ENCODE measurements around the gene PCLO.
A peak's percentile ranks its signal among the peaks of the same experiment; 100 is the strongest.

The PCLO gene, protein sequence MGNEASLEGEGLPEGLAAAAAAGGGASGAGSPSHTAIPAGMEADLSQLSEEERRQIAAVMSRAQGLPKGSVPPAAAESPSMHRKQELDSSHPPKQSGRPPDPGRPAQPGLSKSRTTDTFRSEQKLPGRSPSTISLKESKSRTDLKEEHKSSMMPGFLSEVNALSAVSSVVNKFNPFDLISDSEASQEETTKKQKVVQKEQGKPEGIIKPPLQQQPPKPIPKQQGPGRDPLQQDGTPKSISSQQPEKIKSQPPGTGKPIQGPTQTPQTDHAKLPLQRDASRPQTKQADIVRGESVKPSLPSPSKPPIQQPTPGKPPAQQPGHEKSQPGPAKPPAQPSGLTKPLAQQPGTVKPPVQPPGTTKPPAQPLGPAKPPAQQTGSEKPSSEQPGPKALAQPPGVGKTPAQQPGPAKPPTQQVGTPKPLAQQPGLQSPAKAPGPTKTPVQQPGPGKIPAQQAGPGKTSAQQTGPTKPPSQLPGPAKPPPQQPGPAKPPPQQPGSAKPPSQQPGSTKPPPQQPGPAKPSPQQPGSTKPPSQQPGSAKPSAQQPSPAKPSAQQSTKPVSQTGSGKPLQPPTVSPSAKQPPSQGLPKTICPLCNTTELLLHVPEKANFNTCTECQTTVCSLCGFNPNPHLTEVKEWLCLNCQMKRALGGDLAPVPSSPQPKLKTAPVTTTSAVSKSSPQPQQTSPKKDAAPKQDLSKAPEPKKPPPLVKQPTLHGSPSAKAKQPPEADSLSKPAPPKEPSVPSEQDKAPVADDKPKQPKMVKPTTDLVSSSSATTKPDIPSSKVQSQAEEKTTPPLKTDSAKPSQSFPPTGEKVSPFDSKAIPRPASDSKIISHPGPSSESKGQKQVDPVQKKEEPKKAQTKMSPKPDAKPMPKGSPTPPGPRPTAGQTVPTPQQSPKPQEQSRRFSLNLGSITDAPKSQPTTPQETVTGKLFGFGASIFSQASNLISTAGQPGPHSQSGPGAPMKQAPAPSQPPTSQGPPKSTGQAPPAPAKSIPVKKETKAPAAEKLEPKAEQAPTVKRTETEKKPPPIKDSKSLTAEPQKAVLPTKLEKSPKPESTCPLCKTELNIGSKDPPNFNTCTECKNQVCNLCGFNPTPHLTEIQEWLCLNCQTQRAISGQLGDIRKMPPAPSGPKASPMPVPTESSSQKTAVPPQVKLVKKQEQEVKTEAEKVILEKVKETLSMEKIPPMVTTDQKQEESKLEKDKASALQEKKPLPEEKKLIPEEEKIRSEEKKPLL (N-terminal part only)

DNA sequence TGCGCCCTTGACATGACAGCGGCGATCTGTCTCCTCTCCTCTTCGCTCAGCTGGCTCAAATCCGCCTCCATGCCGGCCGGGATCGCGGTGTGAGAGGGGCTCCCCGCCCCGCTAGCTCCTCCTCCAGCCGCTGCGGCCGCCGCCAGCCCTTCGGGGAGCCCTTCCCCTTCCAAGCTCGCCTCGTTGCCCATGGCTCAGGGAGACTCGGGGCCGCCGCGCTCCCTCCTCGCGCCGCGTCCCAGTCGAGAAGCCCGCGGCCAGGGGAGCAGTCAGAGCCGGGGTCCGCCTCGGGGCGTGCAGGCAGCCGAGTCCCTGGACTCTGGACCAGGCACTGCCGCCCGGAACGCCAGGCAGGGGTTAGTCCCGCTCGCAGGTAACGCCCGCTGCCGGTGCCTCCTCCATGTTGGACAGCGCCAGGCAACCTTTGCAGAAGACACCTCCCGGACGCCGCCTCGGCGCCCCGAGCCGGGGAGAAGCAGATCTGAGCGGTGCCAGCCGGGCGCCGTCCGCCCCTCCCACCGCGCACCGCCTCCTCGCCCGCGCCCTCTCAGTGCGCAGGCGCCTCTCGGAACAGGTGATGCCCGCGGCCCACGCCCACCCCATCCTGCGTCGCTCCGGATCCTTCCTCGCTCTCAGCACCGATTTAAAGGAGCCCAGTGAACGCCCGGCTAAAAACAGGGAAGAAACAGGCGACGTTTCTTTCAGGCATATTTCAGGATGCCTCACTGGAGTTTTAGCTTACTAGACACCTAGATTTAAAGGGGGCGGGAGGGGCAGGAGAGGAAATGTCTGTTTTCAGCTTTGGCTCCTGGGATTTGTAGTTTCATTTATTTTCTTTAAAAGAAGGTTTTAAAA lies at the start of gene PCLO:
Gene PCLO (minus strand): TSS at position 483 of the 855 bp plus-strand sequence. CDS start 292 bp downstream, at position 191.
- DNase-seq, result peak; percentile 90

DNA sequence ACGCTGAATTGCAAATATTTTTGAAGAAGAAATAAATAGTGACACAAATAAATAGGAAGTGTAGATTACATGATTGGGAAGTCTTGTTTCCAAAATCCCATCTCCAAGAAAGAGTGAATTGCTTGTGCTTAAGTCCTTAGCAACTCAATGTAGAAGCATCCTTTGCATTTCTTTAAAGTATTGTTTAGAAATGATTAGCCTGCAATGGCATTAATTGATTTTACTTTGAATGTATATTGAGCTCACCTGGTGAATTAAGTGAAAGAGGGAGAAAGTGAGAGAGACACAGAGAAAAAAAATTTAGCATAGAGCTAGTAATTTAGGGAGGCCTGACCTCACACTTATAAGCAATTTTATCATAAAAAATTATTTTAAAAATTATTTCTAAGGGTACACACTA lies 49.0 kb upstream of the PCLO start:
- no peak for DNase-seq

DNA sequence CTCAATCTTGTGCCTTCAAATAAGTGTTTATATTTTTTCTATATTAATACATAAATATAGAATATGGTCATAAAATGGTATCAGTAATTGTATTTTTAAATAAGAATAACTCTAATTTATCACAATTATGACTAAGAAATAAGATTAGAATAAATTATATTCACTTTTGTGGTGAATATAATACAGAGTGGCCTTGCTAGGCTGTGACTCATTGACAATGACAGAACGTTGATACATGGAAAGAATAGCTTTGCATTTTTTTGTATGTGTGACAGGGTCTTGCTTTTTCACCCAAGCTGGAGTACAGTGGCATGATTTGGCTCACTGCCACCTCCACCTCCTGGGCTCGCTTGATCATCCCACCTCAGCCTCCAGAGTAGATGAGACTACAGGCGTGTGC lies 47.8 kb upstream of the PCLO start:
- DNase-seq, result no peak

DNA sequence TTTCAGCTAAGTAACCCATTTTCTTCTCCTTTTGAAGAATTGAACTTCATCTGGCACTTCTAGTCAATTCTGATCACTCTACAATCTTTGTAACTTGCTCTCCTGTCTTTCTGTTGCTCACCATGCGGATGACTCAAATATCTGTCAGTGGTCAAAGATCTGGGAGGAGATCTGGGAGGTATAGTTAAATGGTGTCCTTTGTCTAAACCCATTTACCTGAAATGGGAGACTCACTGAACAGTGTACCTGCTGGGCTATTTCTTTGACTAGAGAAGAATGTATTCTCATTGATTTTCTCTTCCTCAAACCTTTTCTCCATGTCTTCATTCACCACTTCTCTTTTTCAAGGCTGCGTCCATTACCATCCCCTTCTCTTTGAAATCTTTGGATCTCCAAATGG lies 42.0 kb upstream of the PCLO start:
- no peak for DNase-seq

- no peak for DNase-seq
These were observed 38.7 kb upstream of the PCLO start for GRCh38 chr7:83201355-83201754.

- no peak for DNase-seq
These were observed 28.1 kb upstream of the PCLO start for GRCh38 chr7:83190659-83191389.

GRCh38 chr7:83178796-83179195 lies 16.1 kb upstream of the PCLO start:
- no peak for DNase-seq

DNA sequence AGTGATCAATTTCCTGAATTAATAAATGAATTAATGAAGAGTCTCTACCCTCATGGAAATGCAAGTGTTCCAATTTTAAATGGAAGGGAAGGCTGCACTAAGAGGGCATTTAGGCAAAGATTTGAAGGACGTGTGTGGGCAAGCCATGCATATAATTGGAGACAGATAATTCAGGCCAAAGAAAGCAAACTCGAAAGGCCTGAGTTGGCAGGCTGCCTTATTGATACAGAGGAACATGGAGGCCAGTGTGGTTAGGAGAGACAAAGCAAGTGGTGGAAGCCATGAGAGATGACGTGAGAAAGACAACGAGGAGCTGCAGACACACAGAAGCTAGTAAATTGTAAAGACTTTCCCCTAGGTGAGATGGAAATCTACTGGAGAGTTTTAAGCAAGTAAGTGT lies 15.4 kb upstream of the PCLO start:
- DNase-seq, result no peak

- no peak for DNase-seq
These were observed 11.0 kb upstream of the PCLO start for GRCh38 chr7:83173664-83174063.

GRCh38 chr7:83166781-83167180 lies 4.1 kb upstream of the PCLO start:
- DNase-seq, result no peak

GRCh38 chr7:83161899-83162401 lies 734 bp downstream of the PCLO start:
- DNase-seq, result peak; percentile 54

DNA sequence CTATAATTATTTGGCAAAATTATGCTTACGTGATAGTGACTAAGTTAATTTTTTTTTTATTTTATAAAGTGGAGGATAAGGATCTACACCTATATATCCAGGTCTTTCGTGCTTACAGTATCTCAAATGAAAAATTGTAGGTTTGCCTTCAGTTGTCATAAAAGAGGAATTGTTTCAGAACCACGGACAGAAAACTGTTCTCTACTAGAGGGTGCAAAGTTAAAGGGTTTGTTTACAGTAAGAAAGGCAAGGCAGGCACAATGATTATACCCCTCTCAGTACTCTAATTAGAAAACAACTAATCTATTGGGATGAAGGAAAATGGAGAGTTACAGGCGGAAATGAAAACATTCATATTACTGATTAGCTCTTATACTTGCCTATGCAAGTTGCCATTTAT lies 1.5 kb downstream of the PCLO start:
- DNase-seq, result no peak

GRCh38 chr7:83159731-83160130 lies 3.0 kb downstream of the PCLO start:
- no peak for DNase-seq

DNA sequence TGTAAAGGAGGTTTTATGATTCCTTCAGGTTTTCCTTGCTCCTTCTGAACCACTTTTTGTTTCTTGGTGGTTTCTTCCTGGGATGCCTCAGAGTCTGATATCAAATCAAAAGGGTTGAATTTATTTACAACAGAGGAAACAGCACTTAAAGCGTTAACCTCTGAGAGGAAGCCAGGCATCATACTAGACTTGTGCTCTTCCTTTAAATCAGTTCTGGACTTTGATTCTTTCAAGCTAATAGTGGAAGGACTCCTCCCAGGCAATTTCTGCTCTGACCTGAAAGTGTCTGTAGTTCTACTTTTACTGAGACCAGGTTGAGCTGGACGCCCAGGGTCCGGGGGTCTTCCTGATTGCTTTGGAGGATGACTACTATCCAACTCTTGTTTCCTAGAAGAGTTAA lies 6.7 kb downstream of the PCLO start:
- no peak for DNase-seq

DNA sequence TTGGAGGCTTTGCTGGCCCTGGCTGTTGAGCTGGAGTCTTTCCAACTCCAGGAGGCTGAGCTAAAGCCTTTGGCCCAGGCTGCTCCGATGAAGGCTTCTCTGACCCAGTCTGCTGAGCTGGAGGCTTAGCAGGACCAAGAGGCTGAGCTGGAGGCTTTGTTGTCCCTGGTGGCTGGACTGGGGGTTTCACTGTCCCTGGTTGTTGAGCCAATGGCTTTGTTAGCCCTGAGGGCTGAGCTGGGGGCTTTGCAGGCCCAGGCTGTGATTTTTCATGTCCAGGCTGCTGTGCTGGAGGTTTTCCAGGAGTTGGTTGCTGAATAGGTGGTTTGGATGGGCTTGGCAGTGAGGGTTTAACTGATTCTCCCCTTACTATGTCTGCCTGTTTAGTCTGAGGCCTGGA lies 7.3 kb downstream of the PCLO start:
- DNase-seq, result no peak

DNA sequence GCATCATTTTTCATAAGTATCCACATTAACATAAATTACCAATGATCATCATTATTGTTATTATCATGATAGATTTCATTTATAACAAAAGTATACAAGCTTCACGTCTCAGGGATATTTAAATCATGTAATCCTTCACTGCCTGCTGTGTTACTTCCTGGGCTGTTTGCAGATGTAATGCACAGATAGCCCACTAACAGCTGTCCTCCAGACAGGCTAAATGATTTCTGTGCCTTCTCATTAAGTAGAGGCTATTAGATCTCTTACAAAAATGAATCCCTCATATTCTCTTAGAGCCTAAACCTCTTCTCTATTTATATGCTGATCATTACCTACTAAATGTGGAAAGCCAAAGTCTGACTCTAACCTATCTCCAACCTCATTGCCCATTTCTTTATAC lies 9.3 kb downstream of the PCLO start:
- DNase-seq, result no peak

- no peak for DNase-seq
These were observed 12.4 kb downstream of the PCLO start for GRCh38 chr7:83150310-83150709.

DNA sequence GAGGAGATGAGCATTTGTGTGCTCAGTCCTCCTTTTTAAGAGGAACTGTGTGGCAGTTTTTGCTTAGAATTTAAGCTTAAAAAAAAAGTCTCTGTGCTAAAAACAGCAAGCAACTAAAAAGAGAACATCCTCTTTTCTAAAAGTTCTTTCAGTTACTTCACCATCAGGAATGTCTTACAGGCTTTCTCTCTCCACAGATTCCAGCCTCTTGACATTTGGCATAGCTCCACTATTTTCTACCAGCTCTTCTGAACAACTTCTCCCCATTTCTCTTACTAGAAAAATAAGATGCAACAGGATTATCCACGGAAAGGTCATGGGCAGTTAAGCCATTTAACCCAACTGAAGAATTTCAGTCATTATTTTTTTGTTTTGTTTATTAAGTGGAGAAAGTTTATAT lies 13.2 kb downstream of the PCLO start:
- no peak for DNase-seq

DNA sequence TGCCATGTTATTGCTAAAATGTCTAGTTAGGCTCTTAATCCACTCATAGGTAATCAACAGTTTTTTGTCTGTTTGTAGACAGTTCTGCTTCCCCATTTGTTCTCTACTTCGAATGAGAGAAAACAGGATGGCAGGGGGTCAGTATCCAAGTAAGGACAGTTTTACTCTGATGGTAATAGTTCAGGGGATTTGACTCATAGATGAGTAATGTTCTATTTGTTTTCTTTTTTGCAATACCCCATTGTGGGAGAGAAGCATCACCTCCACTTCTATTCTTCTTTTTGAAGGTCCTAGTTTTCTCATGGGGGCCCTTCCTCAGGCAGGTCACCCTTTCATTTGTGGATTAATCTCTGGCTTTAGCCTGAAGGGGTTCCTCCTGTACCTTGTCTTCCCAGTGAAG lies 13.9 kb downstream of the PCLO start:
- no peak for DNase-seq

- no peak for DNase-seq
These were observed 19.6 kb downstream of the PCLO start for GRCh38 chr7:83143107-83143506.

GRCh38 chr7:83142365-83142764 lies 20.3 kb downstream of the PCLO start:
- no peak for DNase-seq

All from NCI-H1694 treated with DMSO at 0.1 percent for 48 hours (cell line).